NCI-H2227 (cell line): Measurements from ENCODE around the gene ZMPSTE24.
A peak's percentile ranks its signal among the peaks of the same experiment; 100 is the strongest.
"Not testable (repeated sequence)": the region's sequence is repeated elsewhere in the genome, so short reads cannot be mapped to it uniquely, and the experiment has no call there.

ENCODE experiments used
- DNase-seq: peaks from one replicate; lab custom pipeline; 2025; ENCODE audit not compliant: unreplicated experiment; lab: John Stamatoyannopoulos, UW

ZMPSTE24 gene

DNA sequence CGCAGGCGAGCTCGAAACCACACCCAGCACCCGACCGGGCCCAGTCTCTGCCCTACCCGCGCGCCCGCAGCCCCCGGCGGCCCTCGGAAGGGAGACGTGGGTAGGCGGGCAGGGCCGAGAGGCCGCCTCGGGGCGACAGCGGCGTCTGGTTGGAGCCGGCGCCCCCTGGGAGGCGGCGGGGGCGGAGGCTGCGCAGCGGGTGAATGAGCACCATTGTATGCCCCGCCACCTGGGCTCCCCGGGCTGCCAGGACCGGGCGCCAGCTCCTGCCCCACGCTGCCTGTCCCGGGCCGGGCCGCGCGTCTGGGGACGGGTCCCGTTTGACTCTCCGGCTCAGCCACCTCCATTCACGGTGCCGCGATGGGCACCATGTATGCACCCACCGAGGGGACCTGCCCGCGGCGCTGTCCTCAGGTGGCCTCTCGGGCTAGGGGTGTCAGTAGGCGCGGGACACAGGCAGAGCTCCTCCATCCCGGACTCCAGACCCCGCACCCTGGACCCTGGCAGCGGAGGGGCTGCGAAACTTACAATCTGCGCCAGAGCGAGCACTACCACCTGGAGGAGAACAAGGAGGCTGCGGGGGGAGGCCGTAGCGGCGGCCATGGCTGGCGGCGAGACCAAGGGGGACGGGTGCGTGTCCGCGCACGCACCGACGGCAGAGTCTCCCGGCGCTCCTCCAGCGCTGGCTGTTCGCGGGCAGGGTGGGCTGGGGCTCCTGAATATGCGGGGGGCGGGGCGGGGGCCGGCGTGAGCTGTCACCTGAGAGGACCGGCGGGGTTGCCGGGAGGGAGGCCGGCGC lies 58.8 kb downstream of the ZMPSTE24 start, which contains the start of gene COL9A2:
Gene COL9A2, minus strand, starts transcription at position 692 of the 799 bp plus-strand sequence. Its CDS starts 89 bp downstream, at position 603.
- DNase-seq: peak; percentile 45

DNA sequence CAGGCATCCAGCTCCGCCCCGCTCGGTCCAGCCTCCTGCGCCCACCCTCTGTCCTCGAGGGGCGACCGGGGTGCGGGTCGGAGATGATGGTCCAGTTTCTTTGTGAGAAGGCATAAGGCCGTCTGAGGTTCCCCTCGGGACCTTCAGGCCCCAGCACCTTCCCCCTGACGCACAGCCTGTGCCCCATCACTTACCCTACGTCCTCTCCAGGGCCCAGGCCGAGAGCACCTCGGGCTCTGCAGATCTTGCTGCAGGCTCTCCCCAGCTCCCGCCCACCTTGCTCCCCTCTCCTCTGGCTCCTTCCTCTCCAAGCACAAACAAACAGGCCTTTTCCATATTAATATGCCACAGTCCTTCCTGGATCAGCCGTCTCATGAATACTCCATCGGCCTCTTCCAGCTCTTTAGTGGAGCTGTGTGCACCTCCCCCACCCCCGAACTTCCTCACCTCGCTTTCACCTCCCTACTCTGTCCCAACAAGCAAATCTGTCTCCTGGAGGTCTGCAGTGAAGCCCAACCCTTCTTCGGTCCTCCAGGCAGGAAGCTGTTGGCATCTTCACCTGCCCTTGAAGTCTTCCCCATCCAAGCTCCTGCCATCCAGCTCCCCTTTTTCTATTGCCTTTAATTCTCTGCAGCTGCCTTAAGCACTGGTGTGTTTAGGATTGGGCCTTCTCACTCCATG lies 59.5 kb downstream of the ZMPSTE24 start:
- DNase-seq: peak; percentile 32

DNA sequence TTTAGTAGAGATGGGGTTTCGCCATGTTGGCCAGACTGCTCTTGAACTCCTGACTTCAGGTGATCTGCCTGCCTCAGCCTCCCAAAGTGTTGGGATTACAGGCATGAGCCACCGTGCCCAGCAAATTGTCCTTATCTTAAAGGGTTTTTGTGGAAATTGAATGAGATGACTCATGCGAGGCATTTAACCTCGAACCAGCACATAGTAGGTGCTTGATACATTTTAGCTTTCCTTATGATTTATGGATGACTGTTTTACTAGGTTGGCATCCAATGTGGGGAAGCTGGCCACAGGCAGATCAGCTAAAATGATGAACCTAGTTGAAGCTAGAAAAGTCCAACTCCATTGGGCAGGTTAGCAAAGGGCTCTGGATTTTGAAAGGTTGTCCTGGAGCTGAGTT lies 60.4 kb downstream of the ZMPSTE24 start:
- DNase-seq: no peak

DNA sequence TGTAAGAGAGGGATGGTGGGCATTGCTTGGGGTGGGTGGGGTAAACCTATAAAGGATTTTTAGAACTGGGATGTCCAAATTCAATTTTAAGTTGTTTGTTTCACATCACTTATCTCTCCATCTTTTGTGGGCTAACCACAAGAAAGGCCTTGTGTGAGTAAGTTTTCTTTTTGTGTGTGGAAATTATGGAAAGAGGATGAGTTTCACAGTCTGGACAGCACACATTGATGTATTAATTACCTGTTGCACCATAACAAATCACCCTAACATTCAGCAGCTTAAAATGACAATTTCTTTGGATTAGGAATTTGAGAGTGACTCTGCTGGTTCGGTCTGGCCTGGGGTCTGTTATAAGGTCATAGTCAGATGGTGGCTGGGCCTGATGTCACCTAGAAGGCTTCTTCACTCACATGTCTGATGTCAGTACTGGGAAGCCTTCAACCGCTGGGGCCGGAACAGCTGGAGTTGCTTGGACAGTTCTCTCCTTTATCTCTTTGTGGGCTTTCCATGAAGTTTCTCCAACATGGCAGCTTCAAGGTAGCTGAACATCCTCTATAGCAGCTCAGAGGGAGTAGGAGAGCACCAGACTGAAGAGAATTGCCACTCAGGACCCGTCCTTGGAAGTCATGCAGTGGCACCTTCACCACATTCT lies 61.1 kb downstream of the ZMPSTE24 start:
- no peak for DNase-seq

DNA sequence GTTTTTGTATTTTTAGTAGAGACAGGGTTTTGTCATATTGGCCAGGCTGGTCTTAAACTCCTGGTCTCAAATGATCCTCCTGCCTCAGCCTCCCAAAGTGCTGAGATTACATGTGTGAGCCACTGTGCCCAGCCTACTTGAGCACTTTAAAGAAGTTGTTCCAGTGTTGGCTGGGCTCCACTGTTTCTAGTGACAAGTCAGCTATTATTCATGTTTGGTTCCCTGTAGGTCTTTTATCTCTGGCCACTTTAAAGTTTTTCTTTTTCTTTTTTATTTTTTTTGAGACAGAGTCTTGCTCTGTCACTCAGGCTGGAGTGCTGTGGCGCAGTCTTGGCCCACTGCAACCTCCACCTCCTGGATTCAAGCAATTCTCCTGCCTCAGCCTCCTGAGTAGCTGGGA lies 73.4 kb downstream of the ZMPSTE24 start:
- not testable (repeated sequence) for DNase-seq

DNA sequence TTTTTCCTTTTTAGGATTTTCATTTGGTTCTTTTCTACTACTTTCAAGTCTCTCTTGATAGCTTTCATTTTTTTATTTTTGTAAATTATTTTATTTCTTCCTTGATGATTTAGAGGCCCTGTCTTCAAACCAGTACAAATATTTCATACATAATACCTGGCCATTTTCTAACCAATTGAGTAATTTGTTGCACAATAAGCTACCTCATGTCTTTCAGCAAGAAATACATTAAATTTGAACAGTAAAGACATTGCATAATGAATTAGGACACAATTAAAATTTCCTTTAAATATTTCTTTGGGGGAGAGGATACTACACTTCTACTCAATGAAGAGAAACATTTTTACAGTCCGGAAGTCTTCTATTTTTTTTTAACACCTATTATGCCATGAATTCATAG lies 74.7 kb downstream of the ZMPSTE24 start:
- no peak for DNase-seq

DNA sequence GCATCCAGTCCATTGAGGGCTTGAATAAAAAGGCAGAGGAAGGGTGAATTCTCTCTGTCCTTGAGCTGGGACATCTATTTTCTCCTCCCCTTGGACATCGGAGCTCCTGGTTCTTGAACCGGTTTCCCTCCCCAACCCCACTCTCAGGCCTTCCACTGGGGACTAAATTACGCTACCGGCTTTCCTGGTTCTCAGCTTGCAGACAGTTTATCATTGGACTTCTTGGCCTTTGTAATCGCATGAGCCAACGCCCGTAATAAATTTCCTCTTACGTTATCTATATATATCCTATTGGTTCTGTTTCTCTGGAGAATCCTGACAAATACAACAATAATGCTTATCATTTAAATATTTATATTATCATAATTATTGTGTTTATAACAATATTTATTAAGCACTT lies 79.4 kb downstream of the ZMPSTE24 start:
- no peak for DNase-seq

DNA sequence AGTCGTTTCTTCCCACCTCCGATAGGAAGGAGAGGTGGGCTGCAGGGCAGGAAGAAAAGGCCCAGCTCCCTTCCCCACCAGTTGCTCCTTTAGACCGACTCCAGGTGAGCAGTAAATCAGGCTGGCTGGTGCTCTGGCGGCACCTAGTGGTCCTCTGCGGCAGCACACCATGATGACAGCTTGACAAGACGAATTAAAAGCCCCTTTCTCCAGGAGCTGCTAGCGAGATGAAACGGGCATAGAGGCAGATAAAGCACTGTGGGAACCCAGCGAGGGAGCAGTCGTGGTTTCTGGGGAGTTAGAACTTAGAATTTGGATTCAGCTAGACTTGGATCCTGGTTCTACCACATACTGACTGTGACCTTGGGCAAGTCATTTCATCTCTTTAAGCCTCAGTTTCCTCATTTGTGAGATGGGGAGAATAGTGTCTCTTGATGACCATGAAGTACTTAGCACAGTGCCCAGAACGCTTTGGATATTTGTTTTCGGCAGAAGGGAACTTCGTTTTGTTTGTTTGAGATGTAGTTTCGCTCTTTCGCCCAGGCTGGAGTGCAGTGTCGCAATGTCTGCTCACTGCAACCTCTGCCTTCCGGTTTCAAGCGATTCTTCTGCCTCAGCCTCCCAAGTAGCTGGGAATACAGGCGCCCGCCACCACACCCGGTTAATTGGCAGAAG lies 80.8 kb downstream of the ZMPSTE24 start:
- peak; percentile 90 for DNase-seq

DNA sequence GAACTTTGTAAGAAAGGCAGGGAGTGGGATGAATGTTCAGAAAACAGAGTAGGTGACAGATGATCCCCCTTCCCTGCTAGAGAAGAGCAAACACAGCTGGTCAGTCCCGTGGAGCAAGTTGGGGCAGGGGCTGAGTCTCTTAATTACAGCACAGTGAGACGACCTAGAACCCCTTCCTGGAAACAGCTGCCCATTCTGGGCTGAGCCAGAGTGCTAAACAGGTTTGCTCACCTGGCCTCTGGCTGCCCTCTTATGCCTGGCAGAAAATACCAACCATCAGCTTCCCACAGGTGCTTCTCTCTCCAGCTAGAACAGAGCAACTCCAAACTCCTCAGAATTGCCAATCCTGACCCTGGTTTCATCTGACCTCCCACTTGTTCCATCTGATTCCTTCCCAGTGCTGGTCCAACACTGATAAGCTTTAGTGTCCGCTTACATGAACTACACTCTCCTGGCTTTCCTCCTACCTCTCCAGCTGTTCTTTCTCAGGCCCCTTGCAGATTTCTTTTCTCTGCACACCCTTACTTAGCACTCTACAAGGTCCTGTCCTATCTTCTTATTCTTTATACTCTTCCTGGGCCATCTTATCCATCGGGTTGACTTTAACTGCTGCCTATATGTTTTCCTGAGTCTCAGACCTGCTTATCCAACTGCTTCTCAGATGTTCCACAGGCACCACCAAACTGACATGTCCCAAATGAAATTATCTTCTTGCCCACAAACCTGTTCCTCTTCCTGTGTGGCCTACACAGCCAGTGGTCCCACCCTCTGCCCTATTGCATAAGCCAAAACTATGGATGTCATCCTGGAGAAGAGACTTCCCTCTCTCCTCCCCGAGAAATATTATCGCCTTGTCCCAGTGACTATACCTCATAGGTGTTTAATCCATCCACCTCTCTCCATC lies 81.6 kb downstream of the ZMPSTE24 start:
- no peak for DNase-seq

DNA sequence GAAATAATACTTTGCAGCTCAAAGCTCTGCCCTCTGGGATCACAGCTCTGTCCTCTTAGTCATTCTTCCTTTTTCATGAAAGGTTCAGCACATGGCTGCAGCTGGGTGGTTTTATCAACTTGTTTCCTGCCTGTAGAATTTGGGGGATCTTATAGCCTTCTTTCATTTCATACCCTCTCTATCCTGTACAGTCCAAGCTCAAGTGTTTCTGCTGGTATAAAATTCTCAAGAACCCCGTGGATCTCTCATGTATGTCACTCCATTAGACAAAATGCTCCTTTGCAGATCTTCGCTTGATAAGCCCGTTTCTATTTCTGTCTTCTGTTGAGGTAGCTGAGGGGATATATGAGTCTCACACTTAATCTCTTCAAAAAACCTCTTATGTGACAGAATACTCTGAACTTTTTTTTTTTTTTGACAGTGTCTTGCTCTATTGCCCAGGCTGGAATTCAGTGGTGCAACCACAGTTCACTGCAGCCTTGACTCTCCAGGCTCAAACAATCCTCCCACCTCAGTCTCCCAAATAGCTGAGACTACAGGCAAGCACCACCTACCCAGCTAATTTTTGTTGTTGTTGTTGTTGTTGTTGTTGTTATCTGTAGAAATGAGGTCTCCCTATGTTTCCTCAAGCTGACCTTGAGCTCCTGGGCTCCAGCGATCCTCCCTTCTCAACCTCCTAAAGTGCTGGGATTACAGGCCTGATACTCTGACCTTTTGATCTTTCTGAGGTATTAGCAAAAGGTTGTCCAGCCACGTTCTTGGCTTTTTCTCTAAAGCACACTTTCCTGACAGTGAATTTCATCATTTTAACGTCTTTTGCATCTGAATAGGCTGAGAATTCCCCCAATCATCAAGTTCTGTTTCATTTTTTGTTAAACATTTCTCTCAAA lies 83.7 kb downstream of the ZMPSTE24 start:
- DNase-seq: no peak

DNA sequence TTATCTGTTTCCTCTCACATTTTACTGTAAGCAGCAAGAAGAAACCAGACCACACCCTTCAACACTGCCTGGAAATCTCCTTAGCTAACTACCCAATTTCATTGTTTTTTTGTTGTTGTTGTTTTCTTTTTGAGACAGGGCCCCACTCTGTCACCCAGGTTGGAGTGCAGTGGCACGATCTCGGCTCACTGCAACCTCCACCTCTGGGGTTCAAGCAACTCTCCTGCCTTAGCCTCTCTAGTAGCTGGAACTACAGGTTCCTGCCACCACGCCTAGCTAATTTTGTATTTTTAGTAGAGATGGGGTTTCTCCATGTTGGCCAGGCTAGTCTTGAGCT lies 84.3 kb downstream of the ZMPSTE24 start:
- DNase-seq: not testable (repeated sequence)
